H1 (cell line): ENCODE data around the gene LIPC. TPM values are rescaled to one million over a fixed set of nuclear protein-coding genes. Genes with fewer than 3 reads are reported as not detected.
"Not testable (repeated sequence)": the region's sequence is repeated elsewhere in the genome, so short reads cannot be mapped to it uniquely, and the experiment has no call there.

Source experiments
- CTCF ChIA-PET: fragments of 300-600 bp; sonication (Branson Sonifier 250); formaldehyde crosslinking; loops from one replicate; lab custom pipeline; 2021; ENCODE audit not compliant: partially characterized antibody; lab: Charles Lee
- POLR2A ChIA-PET: fragments of 300-600 bp; sonication (Branson Sonifier 250); formaldehyde crosslinking; loops from one replicate; lab custom pipeline; 2021; ENCODE audit warnings: inconsistent platforms; ENCODE audit not compliant: partially characterized antibody; lab: Charles Lee
- DNase-seq, 2 experiments: peaks; one replicate each; pipeline versions ENCODE4 v3.0.0 to v3.0.0-alpha.2; 2010 to 2022; ENCODE audit warnings: low spot score in 2 of 2, low read depth in 1 of 2, mixed read lengths in 1 of 2
- FAIRE-seq: peaks from 2 replicates; lab custom pipeline; 2011; peaks lifted over from hg19 to GRCh38; lab: Jason Lieb, UNC
- H2AFZ ChIP-seq: 2 replicates; pipeline ENCODE4 v1.8.1; 2012; ENCODE audit warnings: low read length, inconsistent platforms
- H2AK5ac ChIP-seq: 2 replicates; pipeline ENCODE4 v1.6.1; 2013; ENCODE audit warnings: low read depth, low read length
- H2BK120ac ChIP-seq: replicated peaks from 2 replicates; pipeline ENCODE3; 2013; ENCODE audit warnings: low read depth, low read length, inconsistent platforms
- H2BK12ac ChIP-seq: 2 replicates; pipeline ENCODE4 v1.6.1; 2013; ENCODE audit warnings: low read depth, low read length
- H2BK15ac ChIP-seq: 2 replicates; pipeline ENCODE4 v1.6.1; 2013; ENCODE audit warnings: low read length
- H2BK20ac ChIP-seq: 2 replicates; pipeline ENCODE4 v1.6.1; 2013; ENCODE audit warnings: low read length
- H2BK5ac ChIP-seq: 2 replicates; pipeline ENCODE4 v1.6.1; 2013; ENCODE audit warnings: low read depth, low read length
- H3K14ac ChIP-seq: 2 replicates; pipeline ENCODE4 v1.6.1; 2013; ENCODE audit warnings: inconsistent platforms; ENCODE audit not compliant: insufficient read length
- H3K18ac ChIP-seq: 2 replicates; pipeline ENCODE4 v1.6.1; 2013; ENCODE audit warnings: low read length; ENCODE audit errors: extremely low read depth
- H3K23ac ChIP-seq: 2 replicates; pipeline ENCODE4 v1.6.1; 2013; ENCODE audit warnings: inconsistent platforms; ENCODE audit not compliant: insufficient read length
- H3K23me2 ChIP-seq: 2 replicates; pipeline ENCODE4 v1.6.1; 2013; ENCODE audit warnings: low read depth, low read length
- H3K27ac ChIP-seq: 2 replicates; pipeline ENCODE4 v1.6.1; 2011; ENCODE audit warnings: low read depth, low read length, inconsistent platforms
- H3K27me3 ChIP-seq, 4 experiments: replicated peaks in 1 of 4; 1 replicate in 1 of 4; 2 replicates in 3 of 4; pipeline versions ENCODE4 v1.6.1 to v1.8.1; 2011 to 2013; ENCODE audit warnings: low read length in 3 of 4, mild to moderate bottlenecking in 3 of 4, inconsistent platforms in 2 of 4, mixed read lengths in 2 of 4, moderate library complexity in 1 of 4; ENCODE audit not compliant: control insufficient read depth in 3 of 4, insufficient read depth in 3 of 4; ENCODE audit errors: extremely low read depth in 1 of 4
- H3K36me3 ChIP-seq, 4 experiments: 2 replicates each; pipeline versions ENCODE4 v1.6.1 to v1.8.1; 2011 to 2013; ENCODE audit warnings: mild to moderate bottlenecking in 4 of 4, low read length in 3 of 4, moderate library complexity in 2 of 4, control low read depth in 1 of 4, inconsistent platforms in 1 of 4; ENCODE audit not compliant: insufficient read depth in 4 of 4, control insufficient read depth in 2 of 4
- H3K4ac ChIP-seq: replicated peaks from 2 replicates; pipeline ENCODE3; 2013; ENCODE audit warnings: low read length, low read depth, mixed read lengths, inconsistent platforms; ENCODE audit not compliant: insufficient read length
- H3K4me1 ChIP-seq, 4 experiments: replicated peaks in 1 of 4; 1 replicate in 1 of 4; 2 replicates in 3 of 4; pipeline versions ENCODE4 v1.6.1 to v1.8.1; 2011 to 2013; ENCODE audit warnings: low read length in 3 of 4, inconsistent platforms in 2 of 4, mixed read lengths in 1 of 4; ENCODE audit not compliant: insufficient read depth in 4 of 4, control insufficient read depth in 3 of 4
- H3K4me2 ChIP-seq, 2 experiments: 2 replicates each; pipeline versions ENCODE4 v1.6.1 to v1.8.1; 2011 to 2013; ENCODE audit warnings: low read depth in 2 of 2, low read length in 2 of 2, control low read depth in 1 of 2, inconsistent platforms in 1 of 2, mild to moderate bottlenecking in 1 of 2; ENCODE audit not compliant: insufficient read depth in 1 of 2
- H3K4me3 ChIP-seq, 4 experiments: fragments of 200-600, 300-600 bp in 1 of 4; sonication (generic), shearing (Covaris generic), sonication (Bioruptor Twin) in 1 of 4; 2 replicates each; pipeline versions ENCODE4 v1.5.1 to v1.8.1; 2011 to 2016; ENCODE audit warnings: low read length in 4 of 4, low read depth in 3 of 4, control low read depth in 2 of 4, inconsistent platforms in 2 of 4, mild to moderate bottlenecking in 2 of 4, mixed read lengths in 1 of 4, moderate library complexity in 1 of 4; ENCODE audit not compliant: insufficient read depth in 2 of 4; ENCODE audit errors: extremely low read depth in 1 of 4
- H3K56ac ChIP-seq: replicated peaks from 2 replicates; pipeline ENCODE3; 2013; ENCODE audit warnings: low read depth, mild to moderate bottlenecking, mixed read lengths, low read length, inconsistent platforms; ENCODE audit not compliant: insufficient read length
- H3K79me1 ChIP-seq: 2 replicates; pipeline ENCODE4 v1.6.1; 2013; ENCODE audit warnings: low read depth, low read length, control low read depth
- H3K79me2 ChIP-seq, 2 experiments: 2 replicates each; pipeline versions ENCODE4 v1.6.1 to v1.8.1; 2012 to 2013; ENCODE audit warnings: low read length in 2 of 2, mild to moderate bottlenecking in 2 of 2, inconsistent platforms in 1 of 2; ENCODE audit not compliant: insufficient read depth in 2 of 2, control insufficient read depth in 1 of 2
- H3K9ac ChIP-seq, 4 experiments: replicated peaks in 1 of 4; 1 replicate in 1 of 4; 2 replicates in 3 of 4; pipeline versions ENCODE4 v1.6.1 to v1.8.1; 2011 to 2013; ENCODE audit warnings: low read depth in 3 of 4, low read length in 3 of 4, control low read depth in 2 of 4, mild to moderate bottlenecking in 2 of 4, moderate library complexity in 2 of 4, inconsistent platforms in 1 of 4; ENCODE audit errors: extremely low read depth in 1 of 4
- H3K9me3 ChIP-seq, 2 experiments: 2 replicates each; pipeline versions ENCODE4 v1.6.1 to v1.8.1; 2012 to 2013; ENCODE audit warnings: mild to moderate bottlenecking in 2 of 2, moderate library complexity in 2 of 2, control low read depth in 1 of 2, inconsistent platforms in 1 of 2, low read depth in 1 of 2, low read length in 1 of 2, mixed read lengths in 1 of 2; ENCODE audit not compliant: insufficient read depth in 2 of 2
- H4K20me1 ChIP-seq, 2 experiments: replicated peaks in 1 of 2; 2 replicates each; pipeline versions ENCODE3 to v1.8.1; 2011 to 2013; ENCODE audit warnings: inconsistent platforms in 2 of 2, low read length in 2 of 2, mild to moderate bottlenecking in 1 of 2; ENCODE audit not compliant: insufficient read depth in 2 of 2, control insufficient read depth in 1 of 2
- H4K5ac ChIP-seq: 2 replicates; pipeline ENCODE4 v1.6.1; 2013; ENCODE audit warnings: low read length, low read depth, mixed read lengths, inconsistent platforms; ENCODE audit not compliant: insufficient read length
- H4K8ac ChIP-seq: 2 replicates; pipeline ENCODE4 v1.8.0; 2013; ENCODE audit warnings: mild to moderate bottlenecking, moderate library complexity, low read length, inconsistent platforms; ENCODE audit not compliant: insufficient read depth; ENCODE audit errors: extremely low read depth
- H4K91ac ChIP-seq: replicated peaks from 2 replicates; pipeline ENCODE3; 2013; ENCODE audit warnings: low read length, mixed read lengths, inconsistent platforms; ENCODE audit not compliant: insufficient read length
- WGBS, 2 experiments: shearing (Covaris generic) in 1 of 2; methylation state at CpG; one replicate each; pipeline versions ENCODE4 v1.1.6 to v1.1.7; 2013 to 2015; ENCODE audit warnings: low lambda C conversion rate in 2 of 2, mixed read lengths in 2 of 2, inconsistent platforms in 1 of 2, low coverage in 1 of 2, missing lambda C conversion rate in 1 of 2; ENCODE audit not compliant: insufficient replicate concordance in 2 of 2, insufficient coverage in 1 of 2, insufficient read length in 1 of 2; ENCODE audit errors: extremely low coverage in 1 of 2, missing lambda C conversion rate in 1 of 2; 5-methylcytosine and 5-hydroxymethylcytosine counted together
- polyA plus RNA-seq, 7 experiments: library from polyadenylated mRNA; depleted of rRNA in 3 of 7; stranded (reverse) in 5 of 7; unstranded in 2 of 7; fragments of >200 nt in 5 of 7; fragments of 200-250 nt in 2 of 7; gene quantifications; 1 replicate in 5 of 7; 2 replicates in 1 of 7; 4 replicates in 1 of 7; pipeline versions ENCODE4 v1.2.1 to v1.2.3, GENCODE V29; 2011 to 2013; ENCODE audit warnings: missing spikeins in 2 of 7, mixed read lengths in 2 of 7
- total RNA-seq: library from RNA; stranded (reverse); fragmentation: NEBNext Ultra II Directional; extraction: Animal tissue kit (Norgen Biotek cat#: 25700); gene quantifications from 2 replicates; pipeline ENCODE4 v1.2.1, GENCODE V29; 2021

LIPC gene
- total and polyA plus RNA-seq, 2 of the 8 experiments (the other 6 are each of a cell fraction or from before 2014, with no cell fraction given), result not detected

- H4K20me1 ChIP-seq, H2BK20ac ChIP-seq, H3K4me3 ChIP-seq, H3K23me2 ChIP-seq, H3K56ac ChIP-seq, DNase-seq, H3K4ac ChIP-seq, H3K23ac ChIP-seq, H3K27ac ChIP-seq, H2AK5ac ChIP-seq, H3K18ac ChIP-seq, H3K27me3 ChIP-seq, H2BK5ac ChIP-seq, H4K8ac ChIP-seq, POLR2A ChIA-PET, H3K79me2 ChIP-seq, H3K4me2 ChIP-seq, H3K36me3 ChIP-seq, H3K9ac ChIP-seq, H4K91ac ChIP-seq, H3K79me1 ChIP-seq, H2BK120ac ChIP-seq, H2AFZ ChIP-seq, H2BK12ac ChIP-seq, H2BK15ac ChIP-seq, H3K9me3 ChIP-seq, FAIRE-seq, H3K4me1 ChIP-seq, H3K14ac ChIP-seq, H4K5ac ChIP-seq: not testable (repeated sequence)
- CTCF ChIA-PET, result interaction anchor here (0.9 to 1.7 kb wide), 2 partner anchors 10 to 15 kb away, joined by 3 to 8 read pairs; no protein-coding TSS in a partner anchor
- 93% methylated on average over 8 of the region's 8 CpGs; no CpG with 5 or more reads in 1 of the 2 experiments for WGBS, 2 experiments
These were observed 172.1 kb downstream of the LIPC start for GRCh38 chr15:58603927-58604326.
